Cardiac muscle cell (in vitro differentiated cells and primary cell): ENCODE results near the gene TRPT1. TPM values are rescaled to one million over a fixed set of nuclear protein-coding genes. Genes with fewer than 3 reads are reported as not detected.

Source experiments
- DNase-seq, 2 donors: peaks; one replicate each; pipeline versions ENCODE4 v3.0.0 to v3.0.0-alpha.2; 2010 to 2017; ENCODE audit warnings: low read depth in 1 of 2, low spot score in 1 of 2
- H3K27ac ChIP-seq: fragments of 200-600 bp; sonication (generic); 2 replicates; pipeline ENCODE4 v1.5.1; 2016
- H3K27me3 ChIP-seq: fragments of 200-600 bp; sonication (generic); 2 replicates; pipeline ENCODE4 v1.6.0; 2016; ENCODE audit warnings: control low read depth
- H3K36me3 ChIP-seq: fragments of 200-600 bp; sonication (generic); 2 replicates; pipeline ENCODE4 v1.5.1; 2016; ENCODE audit warnings: control low read depth
- H3K4me1 ChIP-seq: fragments of 200-600 bp; sonication (generic); 2 replicates; pipeline ENCODE4 v1.8.1; 2017; ENCODE audit warnings: low read depth, mild to moderate bottlenecking, mixed run types
- H3K4me3 ChIP-seq: fragments of 200-600 bp; sonication (generic); 2 replicates; pipeline ENCODE4 v1.5.1; 2016; ENCODE audit warnings: mild to moderate bottlenecking
- H3K9me3 ChIP-seq: fragments of 200-600 bp; sonication (generic); 2 replicates; pipeline ENCODE4 v1.5.1; 2017; ENCODE audit warnings: low read depth, mild to moderate bottlenecking, control low read depth
- polyA plus RNA-seq: library from polyadenylated mRNA; unstranded; fragments of >200 nt; fragmentation: Nextera tagmentation; extraction: Ambion mirVana; gene quantifications from 2 replicates; pipeline ENCODE4 v1.2.1, GENCODE V29; 2016
- total RNA-seq: library from RNA; depleted of rRNA; stranded (reverse); fragments of >200 nt; gene quantifications from 2 replicates; pipeline ENCODE4 v1.2.3, GENCODE V29; 2016
- TF ChIP-seq, protein P1 (sequence below): IDR thresholded peaks from 2 replicates; pipeline ENCODE4 v1.5.1; 2012; ENCODE audit warnings: low read depth, mild to moderate bottlenecking, low read length

The TRPT1 gene
- total and polyA plus RNA-seq, 2 experiments from 2014 or later: 117 to 161 TPM

DNA sequence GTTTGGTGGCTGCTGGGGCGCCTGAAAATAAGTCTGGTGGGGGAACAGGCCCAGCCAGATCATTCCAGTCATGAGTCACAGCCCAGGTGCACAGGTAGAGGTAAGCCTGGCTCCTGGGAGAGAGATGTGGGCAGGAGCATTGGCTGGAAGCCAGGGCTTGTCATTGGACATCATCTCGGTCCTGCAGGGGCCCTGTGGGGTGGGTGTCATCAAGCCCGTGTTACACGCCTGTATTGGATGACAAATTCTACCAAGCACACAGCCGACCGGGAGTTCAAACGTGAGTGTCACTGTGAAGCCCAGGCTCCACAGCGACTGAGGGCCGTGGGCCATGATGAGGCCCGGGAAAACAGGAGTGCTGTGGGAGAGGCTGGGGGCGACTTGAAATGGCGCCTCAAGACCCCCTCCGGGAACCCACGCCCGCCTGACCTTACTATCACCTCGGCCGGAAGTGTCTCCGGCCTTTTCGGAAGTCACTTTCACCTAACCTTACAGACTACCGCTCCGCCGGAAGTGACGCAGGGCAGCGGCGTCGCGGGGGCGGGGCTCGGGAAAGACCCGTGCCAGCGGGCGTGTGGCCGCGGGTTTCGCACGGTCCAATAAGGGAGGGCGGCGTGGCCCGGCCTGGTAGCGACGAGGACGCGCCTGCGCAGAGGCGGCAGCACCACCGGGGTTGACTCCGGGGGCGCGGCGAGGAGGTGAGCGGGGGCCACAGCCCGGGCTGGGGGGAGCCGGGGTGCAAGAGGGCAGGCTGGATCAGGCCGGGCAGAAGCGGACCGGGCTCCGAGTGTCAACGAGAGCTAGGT, 14.7 kb upstream of the TRPT1 start, which contains the start of gene FKBP2:
TSS of gene FKBP2 (plus strand) at position 661 of the 806 bp plus-strand sequence. CDS start 1,293 bp downstream, outside the sequence.
- Histone ChIP-seq H3K27ac (peak within 1 kb of the TSS; percentile 96), H3K4me1 (peaks cover 5% of the 10 kb centered on the region)

DNA sequence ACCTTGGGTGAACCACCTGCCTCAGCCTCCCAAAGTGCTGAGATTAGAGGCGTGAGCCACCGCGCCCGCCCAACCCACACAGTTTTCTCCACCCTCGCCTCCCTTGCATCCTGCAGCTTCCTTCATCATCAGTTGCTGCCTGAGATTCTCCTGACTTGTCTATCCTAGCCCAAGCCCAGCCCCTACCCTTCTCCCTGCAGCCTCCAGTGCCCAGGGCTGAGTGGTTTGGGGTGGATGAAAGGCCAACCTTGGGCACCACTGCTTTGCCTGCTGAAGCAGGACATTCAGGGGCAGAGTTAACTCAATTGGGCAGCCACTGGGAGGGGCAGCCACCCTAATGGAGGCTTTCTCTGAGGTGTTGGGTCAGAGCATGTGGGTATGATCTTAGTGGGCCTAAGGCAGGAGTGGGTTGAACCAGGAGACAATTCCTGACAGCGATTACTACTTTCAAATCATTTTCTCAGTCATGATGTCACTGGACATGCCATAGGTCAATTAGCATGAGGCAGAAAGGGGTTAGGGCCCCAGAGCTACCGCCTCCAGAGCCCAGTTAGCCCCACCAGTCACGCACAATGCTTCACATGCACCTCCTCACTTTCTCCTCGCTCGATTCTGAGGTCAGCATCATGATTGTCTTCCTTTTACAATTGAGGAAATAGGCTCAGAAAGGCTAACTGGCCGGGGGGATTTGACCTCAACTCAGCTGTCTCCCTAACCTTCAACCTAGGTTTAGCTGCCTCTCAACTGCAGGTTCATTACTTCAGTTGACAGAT, 13.9 kb upstream of the TRPT1 start:
- no peak for DNase-seq
- H3K27me3 ChIP-seq: no peaks in the 10 kb centered on the region
- peak overlapping the region; percentile 96 for H3K27ac ChIP-seq
- H3K4me3 ChIP-seq: peak overlapping the region; percentile 86
- no peaks in the 10 kb centered on the region for H3K9me3 ChIP-seq
- peaks cover 3% of the 10 kb centered on the region for H3K36me3 ChIP-seq
- H3K4me1 ChIP-seq: peaks cover 5% of the 10 kb centered on the region
- TF ChIP-seq, protein P1, sequence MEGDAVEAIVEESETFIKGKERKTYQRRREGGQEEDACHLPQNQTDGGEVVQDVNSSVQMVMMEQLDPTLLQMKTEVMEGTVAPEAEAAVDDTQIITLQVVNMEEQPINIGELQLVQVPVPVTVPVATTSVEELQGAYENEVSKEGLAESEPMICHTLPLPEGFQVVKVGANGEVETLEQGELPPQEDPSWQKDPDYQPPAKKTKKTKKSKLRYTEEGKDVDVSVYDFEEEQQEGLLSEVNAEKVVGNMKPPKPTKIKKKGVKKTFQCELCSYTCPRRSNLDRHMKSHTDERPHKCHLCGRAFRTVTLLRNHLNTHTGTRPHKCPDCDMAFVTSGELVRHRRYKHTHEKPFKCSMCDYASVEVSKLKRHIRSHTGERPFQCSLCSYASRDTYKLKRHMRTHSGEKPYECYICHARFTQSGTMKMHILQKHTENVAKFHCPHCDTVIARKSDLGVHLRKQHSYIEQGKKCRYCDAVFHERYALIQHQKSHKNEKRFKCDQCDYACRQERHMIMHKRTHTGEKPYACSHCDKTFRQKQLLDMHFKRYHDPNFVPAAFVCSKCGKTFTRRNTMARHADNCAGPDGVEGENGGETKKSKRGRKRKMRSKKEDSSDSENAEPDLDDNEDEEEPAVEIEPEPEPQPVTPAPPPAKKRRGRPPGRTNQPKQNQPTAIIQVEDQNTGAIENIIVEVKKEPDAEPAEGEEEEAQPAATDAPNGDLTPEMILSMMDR: no peak

More for the DNA sequence above, 14.7 kb upstream of the TRPT1 start, which contains the start of gene FKBP2:
- DNase-seq: peak; percentile 99
- H3K4me3 ChIP-seq: peak within 1 kb of the TSS; percentile 86
- H3K27me3 ChIP-seq: no peaks in the 10 kb centered on the region
- H3K36me3 ChIP-seq: peaks cover 3% of the 10 kb centered on the region
- TF ChIP-seq, protein P1: no peak
- no peaks in the 10 kb centered on the region for H3K9me3 ChIP-seq

DNA sequence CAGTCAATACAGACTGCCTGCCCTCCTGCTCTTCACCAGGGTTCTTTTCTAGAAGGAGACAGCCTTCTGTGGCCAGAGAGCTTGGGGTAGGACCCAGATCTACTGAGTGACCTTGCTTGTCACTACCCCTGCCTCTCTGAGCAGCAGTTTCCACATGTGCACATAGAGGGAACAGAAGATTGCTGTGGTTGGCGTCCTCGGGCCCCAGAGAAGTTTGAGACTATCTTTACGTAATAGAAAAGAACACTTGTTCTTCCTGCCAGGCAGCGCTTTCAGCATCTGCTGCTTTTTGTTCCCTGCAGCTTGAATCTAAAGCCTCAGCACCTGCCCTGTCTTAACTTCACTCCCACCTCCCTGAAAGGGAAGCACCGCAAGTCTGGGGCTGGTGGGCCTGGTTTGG, 13.0 kb upstream of the TRPT1 start:
- Histone ChIP-seq H3K9me3 (no peaks in the 10 kb centered on the region), H3K36me3 (peaks cover 3% of the 10 kb centered on the region), H3K27ac (no peak overlapping the region), H3K4me1 (peaks cover 5% of the 10 kb centered on the region), H3K4me3 (no peak overlapping the region), H3K27me3 (no peaks in the 10 kb centered on the region)
- DNase-seq: no peak
- TF ChIP-seq, protein P1: no peak

DNA sequence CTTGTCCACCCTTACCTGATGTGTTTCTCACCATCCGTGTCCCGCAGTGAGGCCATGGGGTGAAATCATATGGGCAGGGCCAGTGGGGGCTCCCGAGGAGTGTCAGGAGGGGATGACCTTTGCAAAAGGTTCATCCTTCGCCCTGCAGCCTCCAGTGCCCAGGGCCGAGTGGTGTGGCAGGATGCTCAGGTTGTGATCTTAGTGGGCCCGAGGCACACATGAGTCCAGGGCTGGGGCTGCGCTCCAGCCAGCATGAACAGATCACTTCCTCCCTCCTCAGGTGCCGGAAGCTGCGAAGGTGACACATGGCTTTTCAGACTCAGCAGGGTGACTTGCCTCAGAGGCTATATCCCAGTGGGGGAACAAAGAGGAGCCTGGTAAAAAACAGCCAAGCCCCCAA, 12.1 kb upstream of the TRPT1 start:
- Histone ChIP-seq H3K36me3 (peaks cover 3% of the 10 kb centered on the region), H3K27ac (no peak overlapping the region), H3K4me1 (peaks cover 11% of the 10 kb centered on the region), H3K4me3 (no peak overlapping the region), H3K27me3 (no peaks in the 10 kb centered on the region), H3K9me3 (no peaks in the 10 kb centered on the region)
- TF ChIP-seq, protein P1: no peak
- no peak for DNase-seq

DNA sequence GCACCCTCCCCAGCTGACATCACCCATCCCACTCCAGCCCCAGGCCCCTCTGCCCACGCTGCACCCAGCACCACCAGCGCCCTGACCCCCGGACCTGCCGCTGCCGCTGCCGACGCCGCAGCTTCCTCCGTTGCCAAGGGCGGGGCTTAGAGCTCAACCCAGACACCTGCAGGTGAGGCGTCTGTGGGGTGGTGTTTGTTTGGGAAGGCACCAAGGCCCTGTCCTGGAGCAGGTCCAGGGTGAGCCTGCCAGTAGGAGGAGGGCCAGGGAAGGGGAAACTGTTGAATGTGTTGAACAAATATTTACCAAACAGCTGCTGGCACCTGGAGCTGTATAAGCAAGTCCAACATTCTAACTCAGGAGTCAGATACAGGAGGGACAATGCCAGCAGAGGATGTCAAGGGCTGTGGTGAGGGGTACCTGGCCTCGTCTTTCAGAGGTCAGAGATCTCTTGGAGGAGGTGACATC, 11.5 kb upstream of the TRPT1 start:
- Histone ChIP-seq H3K4me1 (peaks cover 11% of the 10 kb centered on the region), H3K27me3 (no peaks in the 10 kb centered on the region), H3K36me3 (peaks cover 3% of the 10 kb centered on the region), H3K9me3 (no peaks in the 10 kb centered on the region), H3K4me3 (no peak overlapping the region), H3K27ac (no peak overlapping the region)
- DNase-seq: no peak
- TF ChIP-seq, protein P1: no peak
